Transverse colon (tissue), 4 donors: ENCODE results near the gene PROM1. TPM values are rescaled to one million over a fixed set of nuclear protein-coding genes. Genes with fewer than 3 reads are reported as not detected.

Experiments used
- DNase-seq: peaks from one replicate; pipeline ENCODE4 v3.0.0-alpha.2; 2019
- H3K27ac ChIP-seq, 4 donors: fragments of 200-600 bp; sonication (generic); 2 replicates each; pipeline ENCODE4 v1.5.1; 2016 to 2018; ENCODE audit warnings: inconsistent platforms in 4 of 4
- H3K27me3 ChIP-seq: fragments of 200-600 bp; sonication (generic); 2 replicates; pipeline ENCODE4 v1.5.1; 2017; ENCODE audit warnings: inconsistent platforms
- H3K36me3 ChIP-seq, 4 donors: fragments of 200-600 bp; sonication (generic); 2 replicates each; pipeline ENCODE4 v1.5.1; 2017 to 2019; ENCODE audit warnings: inconsistent platforms in 4 of 4
- H3K4me1 ChIP-seq, 4 donors: fragments of 200-600 bp; sonication (generic); 2 replicates each; pipeline ENCODE4 v1.5.1; 2017 to 2020; ENCODE audit warnings: inconsistent platforms in 4 of 4
- H3K4me3 ChIP-seq, 4 donors: fragments of 200-600 bp; sonication (generic); 1 replicate in 1 of 4; 2 replicates in 3 of 4; pipeline versions ENCODE4 v1.5.1 to v1.6.1; 2017 to 2019; ENCODE audit warnings: inconsistent platforms in 4 of 4
- H3K9me3 ChIP-seq, 2 donors: fragments of 200-600 bp; sonication (generic); 2 replicates each; pipeline ENCODE4 v1.5.1; 2017 to 2019; ENCODE audit warnings: inconsistent platforms in 2 of 2
- CTCF ChIP-seq, 5 experiments: fragments of 200-600 bp in 3 of 5; fragments of 450-650 bp in 2 of 5; sonication (generic) in 3 of 5; IDR thresholded peaks; 1 replicate in 2 of 5; 2 replicates in 3 of 5; pipeline ENCODE4 v1.5.1; 2016 to 2017; ENCODE audit warnings: antibody characterized with exemption in 5 of 5, inconsistent platforms in 3 of 5, mild to moderate bottlenecking in 2 of 5, moderate library complexity in 1 of 5
- EP300 ChIP-seq: sonication (generic); formaldehyde crosslinking; IDR thresholded peaks from one replicate; pipeline ENCODE4 v1.6.1; 2017; ENCODE audit warnings: antibody characterized with exemption, low read depth
- POLR2A ChIP-seq: fragments of 450-650 bp; IDR thresholded peaks from one replicate; pipeline ENCODE4 v1.6.1; 2016; ENCODE audit warnings: antibody characterized with exemption, mild to moderate bottlenecking, moderate library complexity
- POLR2AphosphoS5 ChIP-seq, 3 donors: sonication (generic); formaldehyde crosslinking; IDR thresholded peaks; one replicate each; pipeline ENCODE4 v1.6.1; 2016; ENCODE audit warnings: antibody characterized with exemption in 3 of 3
- WGBS, 2 donors: methylation state at CpG; one replicate each; pipeline ENCODE4 v1.1.5; 2018; ENCODE audit warnings: low coverage in 1 of 2; 5-methylcytosine and 5-hydroxymethylcytosine counted together
- in situ Hi-C, 4 donors: fragments of 200-750 bp; cut with MboI; loops; one replicate each; pipeline versions ENCODE4 v1.15.0 to v1.15.1; 2017; ENCODE audit warnings: low sequenced_read_pairs in 3 of 4, low pct_ligation_motif_present in 1 of 4, low pct_unique_long_range_greater_than_20kb in 1 of 4
- intact Hi-C: fragments of 100-400 bp; cut with DNase I; formaldehyde crosslinking; loops from one replicate; pipeline ENCODE4 v1.15.1; 2023; ENCODE audit warnings: low total_unique reads
- total RNA-seq, 4 donors: library from RNA; depleted of rRNA; stranded (reverse); fragments of >200 nt; gene quantifications; one replicate each; pipeline ENCODE4 v1.1.0, GENCODE V29; 2016

Gene PROM1
- total RNA-seq, 4 donors from 2014 or later, result 35.2 to 236 (median 170) TPM

DNA sequence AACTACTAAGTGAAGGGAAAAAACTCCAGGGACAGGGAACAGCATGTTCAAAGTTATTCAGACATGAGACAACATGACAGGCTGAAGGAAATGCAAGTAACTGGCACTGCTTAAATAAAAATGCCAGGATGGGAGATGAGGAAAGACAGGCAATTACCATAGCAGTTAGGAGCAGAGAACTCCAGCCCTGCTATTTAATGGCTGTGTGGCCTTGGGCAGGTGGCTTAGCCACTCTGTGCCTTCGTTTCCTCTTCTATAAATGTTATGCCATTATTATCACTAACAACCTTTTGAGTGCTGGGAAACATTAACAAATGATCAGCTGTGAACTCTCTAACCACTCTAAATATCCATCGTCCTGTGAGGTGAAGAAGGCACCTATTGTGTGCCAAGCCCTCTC, 32.7 kb downstream of the PROM1 start:
- H3K9me3 ChIP-seq, result no peaks in the 10 kb centered on the region
- in situ Hi-C loops, result no loop called here
- intact Hi-C loops, result no loop called here
- H3K36me3 ChIP-seq, result no peaks in the 10 kb centered on the region
- DNase-seq, result no peak
- WGBS, 2 donors, result 73 to 83% methylated on average over 2 of the region's 2 CpGs
- H3K4me3 ChIP-seq, result no peak overlapping the region
- TF ChIP-seq EP300 (no peak), POLR2A (no peak)
- H3K27me3 ChIP-seq, result no peaks in the 10 kb centered on the region
- no peak overlapping the region for H3K27ac ChIP-seq
- H3K4me1 ChIP-seq, result peaks cover 0 to 4% (median 0%) of the 10 kb centered on the region in 4 donors

- Histone ChIP-seq H3K9me3 (no peaks in the 10 kb centered on the region), H3K27ac (no peak overlapping the region), H3K4me1 (no peaks in the 10 kb centered on the region), H3K27me3 (no peaks in the 10 kb centered on the region), H3K36me3 (no peaks in the 10 kb centered on the region), H3K4me3 (no peak overlapping the region)
- in situ Hi-C loops, result no loop called here
- intact Hi-C loops, result no loop called here
- DNase-seq, result no peak
- 42 to 77% methylated on average over 1 of the region's 1 CpG for WGBS, 2 donors
- no peak for TF ChIP-seq EP300
- no peak for TF ChIP-seq CTCF (IDR thresholded peaks at IDR 0.05)
- no peak for TF ChIP-seq POLR2A
- TF ChIP-seq POLR2AphosphoS5 (IDR thresholded peaks at IDR 0.05), result no peak
Measured at GRCh38 chr4:16050669-16051068, 33.2 kb downstream of the PROM1 start.

GRCh38 chr4:16048619-16049419, 35.0 kb downstream of the PROM1 start:
- 67 to 73% methylated on average over 2 to 14 of the region's 15 CpGs for WGBS, 2 donors
- no peak for TF ChIP-seq POLR2A
- Histone ChIP-seq H3K36me3 (no peaks in the 10 kb centered on the region), H3K4me1 (no peaks in the 10 kb centered on the region), H3K27ac (peak overlapping the region in 2 of 4 donors; percentile 11 to 17), H3K9me3 (no peaks in the 10 kb centered on the region), H3K27me3 (no peaks in the 10 kb centered on the region), H3K4me3 (no peak overlapping the region)
- intact Hi-C loops, result no loop called here
- no peak for DNase-seq
- in situ Hi-C loops, result loop anchor here in 2 of 4 donors (25.0 kb wide), 2 partner anchors 163 to 388 kb away; no protein-coding TSS in a partner anchor

- intact Hi-C loops (no loop called here), in situ Hi-C loops (loop anchor here in 2 of 4 donors (25.0 kb wide), 2 partner anchors 167 to 392 kb away; no protein-coding TSS in a partner anchor)
- no peaks in the 10 kb centered on the region for H3K27me3 ChIP-seq
- H3K9me3 ChIP-seq, result no peaks in the 10 kb centered on the region
- 84 to 89% methylated on average over 1 of the region's 1 CpG for WGBS, 2 donors
- TF ChIP-seq CTCF (IDR thresholded peaks at IDR 0.05) (no peak), POLR2AphosphoS5 (IDR thresholded peaks at IDR 0.05) (no peak), POLR2A (no peak), EP300 (no peak)
- no peak for DNase-seq
- H3K36me3 ChIP-seq, result no peaks in the 10 kb centered on the region
- peaks cover 0 to 4% (median 0%) of the 10 kb centered on the region in 4 donors for H3K4me1 ChIP-seq
- H3K4me3 ChIP-seq, result no peak overlapping the region
- peak overlapping the region in 1 of 4 donors; percentile 18 for H3K27ac ChIP-seq
Measured at GRCh38 chr4:16045687-16046086, 38.1 kb downstream of the PROM1 start.

- no peaks in the 10 kb centered on the region for H3K27me3 ChIP-seq
- in situ Hi-C loops, result loop anchor here in 2 of 4 donors (25.0 kb wide), 2 partner anchors 168 to 393 kb away; no protein-coding TSS in a partner anchor
- peak overlapping the region in 3 of 4 donors; percentile 4 to 57 (median 32) for H3K27ac ChIP-seq
- no peak overlapping the region for H3K4me3 ChIP-seq
- no peak for DNase-seq
- no peak for TF ChIP-seq EP300
- TF ChIP-seq POLR2AphosphoS5 (IDR thresholded peaks at IDR 0.05), result no peak
- TF ChIP-seq POLR2A, result no peak
- no peak for TF ChIP-seq CTCF (IDR thresholded peaks at IDR 0.05)
- intact Hi-C loops, result no loop called here
- no peaks in the 10 kb centered on the region for H3K9me3 ChIP-seq
- H3K4me1 ChIP-seq, result peaks cover 0 to 4% (median 0%) of the 10 kb centered on the region in 4 donors
- H3K36me3 ChIP-seq, result no peaks in the 10 kb centered on the region
- WGBS, 2 donors, result 71 to 79% methylated on average over 7 to 11 of the region's 11 CpGs
Measured at GRCh38 chr4:16043642-16044498, 40.0 kb downstream of the PROM1 start.
